ENCODE data around the gene RPTOR.

DNA sequence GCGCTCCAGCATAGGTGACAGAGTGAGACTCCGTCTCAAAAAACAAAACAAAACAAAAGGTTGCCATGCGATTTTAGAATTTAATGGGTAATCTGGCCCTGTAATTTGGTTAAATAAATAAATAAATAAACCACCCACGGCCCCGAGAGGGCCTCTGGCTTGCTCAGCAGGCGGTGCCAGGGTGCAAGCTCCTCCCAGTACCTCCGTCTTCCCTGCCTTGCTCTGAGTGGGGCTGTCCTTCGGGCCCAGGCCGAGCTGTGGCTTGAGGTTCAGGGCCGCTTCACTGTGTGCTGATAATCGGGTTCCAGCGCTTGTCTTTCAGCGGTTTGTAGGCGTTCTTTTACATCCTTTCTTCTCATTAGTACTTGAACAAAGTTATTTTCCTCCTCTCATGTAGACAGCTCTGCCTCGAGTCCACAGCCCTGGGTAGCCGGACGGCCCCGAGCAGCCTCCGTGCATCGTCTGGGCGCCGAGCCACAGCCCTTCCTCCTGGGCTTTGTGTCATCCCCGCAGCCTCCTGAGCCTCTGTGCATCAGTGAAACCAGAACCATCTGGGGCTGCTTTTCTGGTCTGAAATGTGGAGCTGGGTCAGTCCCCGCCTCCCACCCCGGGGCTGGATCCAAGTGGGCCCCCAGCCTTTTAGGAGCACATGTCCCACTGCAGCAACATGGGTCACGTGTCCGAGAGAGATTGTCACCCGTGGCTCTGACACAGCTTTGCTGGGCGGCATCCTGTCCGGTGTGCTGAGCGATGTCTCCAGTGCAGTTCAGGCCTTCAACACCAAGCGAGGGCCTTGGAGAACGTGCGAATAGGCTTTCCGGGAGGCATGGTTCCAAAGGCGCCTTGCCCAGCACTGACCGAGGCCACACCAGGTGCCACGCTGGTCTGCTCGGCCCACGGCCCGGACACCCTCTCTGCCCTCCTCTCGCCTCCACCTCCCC lies 289.6 kb downstream of the RPTOR start:
- TF ChIP-seq, protein P1, sequence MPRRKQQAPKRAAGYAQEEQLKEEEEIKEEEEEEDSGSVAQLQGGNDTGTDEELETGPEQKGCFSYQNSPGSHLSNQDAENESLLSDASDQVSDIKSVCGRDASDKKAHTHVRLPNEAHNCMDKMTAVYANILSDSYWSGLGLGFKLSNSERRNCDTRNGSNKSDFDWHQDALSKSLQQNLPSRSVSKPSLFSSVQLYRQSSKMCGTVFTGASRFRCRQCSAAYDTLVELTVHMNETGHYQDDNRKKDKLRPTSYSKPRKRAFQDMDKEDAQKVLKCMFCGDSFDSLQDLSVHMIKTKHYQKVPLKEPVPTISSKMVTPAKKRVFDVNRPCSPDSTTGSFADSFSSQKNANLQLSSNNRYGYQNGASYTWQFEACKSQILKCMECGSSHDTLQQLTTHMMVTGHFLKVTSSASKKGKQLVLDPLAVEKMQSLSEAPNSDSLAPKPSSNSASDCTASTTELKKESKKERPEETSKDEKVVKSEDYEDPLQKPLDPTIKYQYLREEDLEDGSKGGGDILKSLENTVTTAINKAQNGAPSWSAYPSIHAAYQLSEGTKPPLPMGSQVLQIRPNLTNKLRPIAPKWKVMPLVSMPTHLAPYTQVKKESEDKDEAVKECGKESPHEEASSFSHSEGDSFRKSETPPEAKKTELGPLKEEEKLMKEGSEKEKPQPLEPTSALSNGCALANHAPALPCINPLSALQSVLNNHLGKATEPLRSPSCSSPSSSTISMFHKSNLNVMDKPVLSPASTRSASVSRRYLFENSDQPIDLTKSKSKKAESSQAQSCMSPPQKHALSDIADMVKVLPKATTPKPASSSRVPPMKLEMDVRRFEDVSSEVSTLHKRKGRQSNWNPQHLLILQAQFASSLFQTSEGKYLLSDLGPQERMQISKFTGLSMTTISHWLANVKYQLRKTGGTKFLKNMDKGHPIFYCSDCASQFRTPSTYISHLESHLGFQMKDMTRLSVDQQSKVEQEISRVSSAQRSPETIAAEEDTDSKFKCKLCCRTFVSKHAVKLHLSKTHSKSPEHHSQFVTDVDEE (CRISPR knock-in tag; IDR thresholded peaks at IDR 0.05), result no peak
- TF ChIP-seq ZFP3 (CRISPR knock-in tag; IDR thresholded peaks at IDR 0.05), result no peak
- TF ChIP-seq, protein P2, sequence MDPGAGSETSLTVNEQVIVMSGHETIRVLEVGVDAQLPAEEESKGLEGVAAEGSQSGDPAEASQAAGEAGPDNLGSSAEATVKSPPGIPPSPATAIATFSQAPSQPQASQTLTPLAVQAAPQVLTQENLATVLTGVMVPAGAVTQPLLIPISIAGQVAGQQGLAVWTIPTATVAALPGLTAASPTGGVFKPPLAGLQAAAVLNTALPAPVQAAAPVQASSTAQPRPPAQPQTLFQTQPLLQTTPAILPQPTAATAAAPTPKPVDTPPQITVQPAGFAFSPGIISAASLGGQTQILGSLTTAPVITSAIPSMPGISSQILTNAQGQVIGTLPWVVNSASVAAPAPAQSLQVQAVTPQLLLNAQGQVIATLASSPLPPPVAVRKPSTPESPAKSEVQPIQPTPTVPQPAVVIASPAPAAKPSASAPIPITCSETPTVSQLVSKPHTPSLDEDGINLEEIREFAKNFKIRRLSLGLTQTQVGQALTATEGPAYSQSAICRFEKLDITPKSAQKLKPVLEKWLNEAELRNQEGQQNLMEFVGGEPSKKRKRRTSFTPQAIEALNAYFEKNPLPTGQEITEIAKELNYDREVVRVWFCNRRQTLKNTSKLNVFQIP (CRISPR knock-in tag; IDR thresholded peaks at IDR 0.05; ENCODE audit: borderline replicate concordance, low read depth), result no peak
- TF ChIP-seq, protein P3, sequence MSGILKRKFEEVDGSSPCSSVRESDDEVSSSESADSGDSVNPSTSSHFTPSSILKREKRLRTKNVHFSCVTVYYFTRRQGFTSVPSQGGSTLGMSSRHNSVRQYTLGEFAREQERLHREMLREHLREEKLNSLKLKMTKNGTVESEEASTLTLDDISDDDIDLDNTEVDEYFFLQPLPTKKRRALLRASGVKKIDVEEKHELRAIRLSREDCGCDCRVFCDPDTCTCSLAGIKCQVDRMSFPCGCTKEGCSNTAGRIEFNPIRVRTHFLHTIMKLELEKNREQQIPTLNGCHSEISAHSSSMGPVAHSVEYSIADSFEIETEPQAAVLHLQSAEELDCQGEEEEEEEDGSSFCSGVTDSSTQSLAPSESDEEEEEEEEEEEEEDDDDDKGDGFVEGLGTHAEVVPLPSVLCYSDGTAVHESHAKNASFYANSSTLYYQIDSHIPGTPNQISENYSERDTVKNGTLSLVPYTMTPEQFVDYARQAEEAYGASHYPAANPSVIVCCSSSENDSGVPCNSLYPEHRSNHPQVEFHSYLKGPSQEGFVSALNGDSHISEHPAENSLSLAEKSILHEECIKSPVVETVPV (CRISPR knock-in tag; IDR thresholded peaks at IDR 0.05), result no peak
- no peak for TF ChIP-seq ZFP30 (CRISPR knock-in tag; IDR thresholded peaks at IDR 0.05)
- no peak for TF ChIP-seq GLIS3 (CRISPR knock-in tag; IDR thresholded peaks at IDR 0.05)
- TF ChIP-seq CREB5 (CRISPR knock-in tag; IDR thresholded peaks at IDR 0.05; ENCODE audit: low read depth), result no peak
- TF ChIP-seq RARB (CRISPR knock-in tag; IDR thresholded peaks at IDR 0.05), result no peak
- no peak for TF ChIP-seq ARNTL (CRISPR knock-in tag; IDR thresholded peaks at IDR 0.05; ENCODE audit: borderline replicate concordance, low read depth)
- no peak for TF ChIP-seq TCF4 (CRISPR knock-in tag; IDR thresholded peaks at IDR 0.05; ENCODE audit: borderline replicate concordance)
- no peak for TF ChIP-seq CSDC2 (CRISPR knock-in tag; IDR thresholded peaks at IDR 0.05)
- TF ChIP-seq OSR1 (CRISPR knock-in tag; IDR thresholded peaks at IDR 0.05), result no peak
- no peak for TF ChIP-seq ZC3H10 (CRISPR knock-in tag; IDR thresholded peaks at IDR 0.05)

All from SK-N-SH treated with all-trans-retinoic acid at 6 μM for 48 hours (cell line).